ENCODE measurements around the gene SCAPER.
"Not testable (repeated sequence)": the region's sequence is repeated elsewhere in the genome, so short reads cannot be mapped to it uniquely, and the experiment has no call there.

The SCAPER gene

DNA sequence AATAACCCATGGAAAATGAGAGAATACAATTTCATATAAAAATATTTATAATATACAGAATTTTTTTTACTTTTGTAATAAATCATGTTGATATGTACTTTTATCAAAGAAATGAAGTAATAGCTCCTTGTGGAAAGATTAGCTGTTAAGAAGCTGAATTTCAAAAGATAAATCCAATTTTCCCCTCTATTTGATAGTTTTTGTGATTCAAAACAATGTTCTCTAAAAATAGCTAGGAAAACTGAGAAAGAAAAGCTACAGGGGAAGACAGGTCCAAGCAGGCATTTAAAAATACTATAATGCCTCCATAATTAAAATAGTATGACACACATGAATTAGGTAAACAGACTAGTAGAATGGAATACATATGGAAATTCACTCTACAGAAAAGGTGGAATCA is 44.9 kb downstream of the SCAPER start:
- no peak for DNase-seq

DNA sequence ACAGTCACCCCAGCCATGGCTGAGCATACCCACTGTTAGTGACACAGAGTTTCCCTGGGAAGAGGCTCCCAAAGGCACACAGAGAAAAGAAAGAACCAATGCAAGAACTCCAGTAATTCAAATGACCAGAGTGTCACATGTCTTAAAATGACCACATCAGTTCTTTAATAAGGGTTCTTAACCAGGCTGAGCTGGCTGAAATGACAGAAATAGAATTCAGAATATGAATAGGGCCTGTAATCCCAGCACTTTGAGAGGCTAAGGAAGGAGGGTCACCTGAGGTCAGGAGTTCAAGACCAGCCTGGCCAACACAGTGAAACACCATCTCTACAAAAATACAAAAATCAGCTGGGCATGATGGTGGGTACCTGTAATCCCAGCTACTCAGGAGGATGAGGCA is 54.8 kb downstream of the SCAPER start:
- DNase-seq: not testable (repeated sequence)

DNA sequence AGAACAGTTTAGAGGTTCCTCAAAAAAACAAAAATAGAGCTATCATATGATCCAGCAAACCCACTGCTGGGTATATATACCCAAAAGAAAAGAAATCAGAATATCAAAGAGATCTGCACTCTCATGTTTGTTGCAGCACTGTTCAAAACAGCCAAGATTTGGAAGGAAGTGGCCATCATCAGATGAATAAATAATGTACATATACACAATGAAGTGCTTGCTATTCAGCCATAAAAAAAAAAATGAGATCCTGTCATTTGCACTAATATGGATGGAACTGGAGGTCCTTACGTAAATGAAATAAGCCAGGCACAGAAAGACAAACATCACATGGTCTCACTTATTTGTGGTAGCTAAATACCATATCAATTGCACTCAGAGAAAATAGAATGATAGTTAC is 58.4 kb downstream of the SCAPER start:
- DNase-seq: no peak

DNA sequence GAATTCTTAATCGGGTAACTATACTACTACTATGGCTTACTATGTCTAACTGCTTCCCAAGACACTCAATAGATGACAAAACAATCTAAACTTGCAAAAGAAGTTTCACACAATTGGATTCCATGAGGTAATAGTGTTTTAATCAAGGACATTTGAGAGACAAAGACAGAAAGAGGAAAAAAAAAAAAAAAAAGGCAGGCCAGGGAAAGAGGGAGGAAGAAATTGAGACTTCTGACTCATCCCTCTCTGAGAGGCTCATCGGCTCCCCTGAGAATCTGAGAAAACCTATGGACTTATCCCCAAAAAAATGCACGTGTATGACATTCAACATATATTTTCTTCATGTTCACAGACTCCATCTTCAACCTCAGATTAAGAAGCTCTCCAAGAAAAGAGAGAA is 61.0 kb downstream of the SCAPER start:
- no peak for DNase-seq

DNA sequence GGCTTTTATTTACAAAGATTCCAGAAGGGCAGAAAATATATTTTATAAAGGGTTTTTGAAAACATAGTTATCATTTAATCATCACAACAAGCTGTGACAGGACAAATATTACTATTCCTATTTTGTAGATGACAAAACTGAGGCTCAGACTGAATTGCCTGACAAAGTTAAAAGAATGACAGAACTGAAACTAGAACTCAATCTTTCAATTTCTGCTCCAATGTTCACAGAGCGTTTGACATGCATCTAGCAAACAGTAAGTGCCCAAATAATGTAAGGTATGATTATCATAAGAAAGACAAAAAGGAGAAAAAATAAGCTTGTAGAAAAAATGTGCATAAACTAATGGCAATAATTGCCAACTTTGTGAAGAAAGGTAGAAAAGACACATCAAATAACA is 61.9 kb downstream of the SCAPER start:
- DNase-seq: no peak

DNA sequence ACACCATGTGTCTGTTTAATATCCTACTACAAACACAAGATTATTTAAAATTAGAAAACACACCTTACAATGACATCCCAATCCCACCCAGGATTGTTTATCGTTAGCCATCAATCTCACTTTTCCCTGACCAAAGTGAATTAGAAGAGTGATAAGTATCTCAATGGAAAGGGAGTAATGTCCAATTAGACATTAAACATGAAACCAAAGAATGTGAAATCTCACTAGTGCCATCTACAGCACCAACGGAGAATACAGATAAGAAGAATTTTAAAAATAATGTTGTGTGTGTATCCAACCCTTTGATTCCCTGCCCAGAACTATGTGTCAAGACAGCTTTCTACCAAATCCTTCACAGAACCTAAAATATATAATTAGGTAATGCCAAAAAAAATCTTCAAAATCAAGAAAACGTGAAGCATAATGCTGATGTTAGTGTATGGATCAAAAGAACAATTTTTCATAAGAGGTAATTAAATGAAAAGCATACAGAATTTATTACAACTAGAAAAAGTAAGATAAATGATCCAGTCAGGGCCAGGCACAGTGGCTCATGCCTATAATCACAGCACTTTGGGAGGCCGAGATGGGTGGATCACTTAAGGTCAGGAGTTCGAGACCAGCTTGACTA is 64.2 kb downstream of the SCAPER start:
- DNase-seq: no peak

DNA sequence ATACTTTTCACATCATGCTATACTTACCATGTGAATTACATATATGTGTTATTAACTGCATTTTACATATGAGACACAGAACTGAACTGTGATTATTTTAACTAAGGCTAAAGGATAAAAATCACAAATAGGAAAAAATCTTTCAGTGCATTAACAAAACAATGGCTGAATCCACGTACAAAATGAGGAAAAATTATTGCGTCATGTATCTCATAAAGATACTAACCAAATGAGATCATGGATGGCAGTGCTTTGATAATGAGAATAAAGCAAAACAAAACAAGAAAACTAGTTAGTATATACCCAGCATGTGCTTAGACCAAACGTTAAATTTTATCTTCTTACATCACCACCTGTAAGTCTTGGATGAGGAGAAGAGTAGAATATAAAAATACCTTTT is 66.0 kb downstream of the SCAPER start:
- no peak for DNase-seq

DNA sequence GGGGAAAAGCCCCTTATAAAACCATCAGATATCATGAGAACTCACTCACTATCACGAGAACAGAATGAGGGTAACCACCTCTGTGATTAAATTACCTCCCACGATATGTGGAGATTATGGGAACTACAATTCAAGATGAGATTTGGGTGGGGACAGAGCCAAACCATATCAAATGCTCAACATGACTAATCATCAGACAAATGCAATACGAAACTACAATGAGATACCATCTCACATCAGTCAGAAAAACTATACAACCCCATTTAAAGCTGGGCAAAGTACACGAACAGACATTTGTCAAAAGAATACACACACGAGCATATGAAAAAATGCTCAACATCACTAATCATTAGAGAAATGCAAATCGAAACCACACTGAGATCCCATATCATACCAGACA is 67.7 kb downstream of the SCAPER start:
- no peak for DNase-seq

DNA sequence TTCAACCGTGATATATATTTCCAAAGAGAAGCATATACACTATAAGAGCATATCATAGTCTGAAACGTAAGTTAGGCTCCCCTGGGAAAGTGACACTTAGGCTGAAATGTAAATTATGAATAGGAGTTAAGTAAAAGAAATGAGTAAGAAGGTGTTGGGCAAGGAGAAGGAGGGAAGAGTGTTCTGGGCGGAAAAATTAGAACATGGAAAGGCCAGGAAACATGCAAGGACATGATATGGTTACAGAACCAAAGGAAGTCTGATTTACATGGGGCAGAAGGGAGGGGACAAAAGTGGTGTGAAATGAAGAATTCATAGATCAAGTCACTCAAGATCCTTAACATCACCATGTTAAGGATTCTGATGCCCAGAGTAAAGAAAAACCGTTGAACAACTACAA is 75.2 kb downstream of the SCAPER start:
- no peak for DNase-seq

DNA sequence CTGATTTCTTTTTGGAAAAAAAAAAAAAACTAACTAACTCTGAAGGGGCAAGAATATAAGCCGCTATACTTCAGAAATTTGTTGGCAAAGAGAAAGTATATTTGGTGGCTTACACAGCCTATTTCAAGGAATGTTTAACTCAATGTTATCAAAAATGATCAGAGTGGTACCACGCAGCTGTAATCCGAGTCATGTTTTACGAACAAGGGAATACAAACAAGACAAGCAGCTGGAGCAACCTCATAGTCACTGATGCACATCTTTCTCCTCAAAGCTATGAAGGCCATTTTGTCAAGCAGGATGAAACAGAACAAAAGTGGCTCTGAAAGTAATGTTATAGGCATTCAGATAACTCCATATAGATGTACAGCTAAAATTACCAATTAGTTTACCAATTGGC is 81.2 kb downstream of the SCAPER start:
- no peak for DNase-seq

DNA sequence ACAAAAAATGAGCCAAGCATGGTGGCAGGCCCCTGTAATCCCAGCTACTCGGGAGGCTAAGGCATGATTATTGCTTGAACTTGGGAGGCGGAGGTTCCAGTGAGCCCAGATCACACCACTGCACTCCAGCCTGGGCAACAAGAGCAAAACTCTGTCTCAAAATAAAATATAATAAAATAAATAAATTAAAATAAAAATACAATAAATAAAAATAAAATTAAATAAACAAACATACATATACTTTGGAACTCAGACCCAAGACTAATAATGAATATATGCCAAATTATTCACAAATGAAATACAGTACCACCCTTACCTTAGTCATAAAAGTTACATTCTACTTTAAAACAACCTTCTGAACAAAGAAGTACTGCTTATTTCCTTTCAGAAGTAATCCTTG is 81.8 kb downstream of the SCAPER start:
- DNase-seq: no peak

DNA sequence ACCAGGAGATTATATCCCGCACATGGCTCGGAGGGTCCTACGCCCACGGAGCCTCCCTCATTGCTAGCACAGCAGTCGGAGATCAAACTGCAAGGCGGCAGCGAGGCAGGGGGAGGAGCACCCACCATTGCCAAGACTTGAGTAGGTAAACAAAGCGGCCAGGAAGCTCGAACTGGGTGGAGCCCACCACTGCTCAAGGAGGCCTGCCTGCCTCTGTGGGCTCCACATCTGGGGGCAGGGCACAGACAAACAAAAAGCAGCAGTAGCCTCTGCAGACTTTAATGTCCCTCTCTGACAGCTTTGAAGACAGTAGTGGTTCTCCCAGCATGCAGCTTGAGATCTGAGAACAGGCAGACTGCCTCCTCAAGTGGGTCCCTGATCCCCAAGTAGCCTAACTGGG is 86.2 kb downstream of the SCAPER start:
- not testable (repeated sequence) for DNase-seq

DNA sequence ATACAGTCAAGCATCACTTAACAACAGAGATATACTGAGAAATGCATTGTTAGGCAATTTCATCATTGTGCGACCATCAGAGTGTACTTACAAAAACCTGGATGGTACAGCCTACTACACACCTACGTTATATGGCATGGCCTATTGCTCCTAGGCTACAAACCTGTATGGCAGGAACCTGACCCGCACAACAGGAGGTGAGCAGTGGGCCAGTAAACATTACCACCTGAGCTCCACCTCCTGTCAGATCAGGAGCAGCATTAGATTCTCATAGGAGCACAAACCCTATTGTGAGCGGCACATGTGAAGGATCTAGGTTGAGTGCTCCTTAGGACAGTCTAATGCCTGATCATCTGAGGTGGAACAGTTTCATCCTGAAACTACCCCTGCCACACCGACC is 89.7 kb downstream of the SCAPER start:
- DNase-seq: no peak

DNA sequence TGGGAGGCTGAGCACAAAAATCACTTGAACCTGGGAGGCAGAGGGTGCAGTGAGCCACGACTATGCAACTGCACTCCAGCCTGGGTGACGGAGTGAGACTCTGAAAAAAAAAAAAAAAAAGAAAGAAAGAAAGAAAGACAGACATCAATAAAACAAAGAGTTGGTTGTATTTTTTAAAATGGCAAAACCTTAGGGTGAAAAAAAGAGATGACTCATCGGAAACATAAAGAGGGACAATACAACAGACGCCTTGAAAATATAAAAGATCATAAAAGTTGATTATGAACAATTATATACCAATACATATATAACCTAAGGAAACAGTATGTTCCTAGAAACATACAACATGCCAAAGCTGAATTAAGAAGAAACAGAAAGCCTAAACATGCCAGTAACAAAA is 92.8 kb downstream of the SCAPER start:
- DNase-seq: no peak

DNA sequence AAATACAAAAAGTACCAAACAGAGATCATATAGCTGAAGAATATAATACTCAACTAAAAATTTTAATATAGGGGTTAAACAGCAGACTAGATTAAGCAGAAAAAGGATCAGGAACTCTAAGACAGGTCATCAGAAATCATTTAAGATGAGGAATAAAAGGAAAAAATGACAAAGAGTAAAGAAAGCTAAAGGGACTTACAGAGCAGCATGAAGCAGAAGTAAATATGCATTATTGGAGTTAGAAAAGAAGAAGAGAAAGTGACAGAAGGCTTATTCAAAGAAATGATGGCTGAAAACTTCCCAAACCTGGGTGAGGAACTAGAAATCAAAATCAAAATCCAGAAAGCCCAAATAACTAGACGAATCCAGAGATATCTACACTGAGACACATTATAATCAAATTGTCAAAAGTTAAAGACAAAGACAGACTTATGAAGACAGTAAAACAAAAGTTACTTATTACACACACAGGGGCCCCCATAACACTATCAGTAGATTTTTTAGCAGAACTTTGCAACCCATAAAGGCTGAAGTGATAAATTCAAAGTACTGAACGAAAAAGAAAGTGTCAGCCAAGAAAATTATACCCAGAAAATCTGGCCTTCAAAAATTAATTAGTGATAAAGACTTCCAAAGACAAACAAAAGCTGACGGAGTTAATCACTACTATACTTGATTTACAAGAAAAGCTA is 95.6 kb downstream of the SCAPER start:
- no peak for DNase-seq

DNA sequence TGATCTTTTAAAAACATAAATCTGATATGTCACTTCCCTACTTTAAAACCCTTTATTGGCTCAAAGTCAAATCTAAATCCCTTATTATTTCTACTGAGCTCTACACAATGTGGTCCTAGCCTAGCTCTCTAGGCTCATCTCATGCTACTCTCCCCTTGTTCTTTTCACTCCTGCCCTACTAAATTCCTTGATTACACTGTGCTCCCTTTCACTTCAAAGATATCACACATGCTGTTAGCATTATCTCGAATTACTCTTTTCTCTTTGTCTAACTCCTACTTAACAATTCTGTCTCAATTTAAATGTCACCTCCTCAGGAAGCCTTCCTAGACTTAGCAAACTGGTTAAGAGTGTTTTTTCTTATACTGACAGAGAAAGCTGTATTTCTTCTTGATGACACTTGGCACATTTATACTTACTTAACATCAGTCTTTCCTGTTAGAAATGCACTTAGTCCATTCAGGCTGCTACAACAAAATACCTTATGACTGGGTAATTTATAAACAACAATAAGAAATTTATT is 102.0 kb downstream of the SCAPER start:
- DNase-seq: no peak

DNA sequence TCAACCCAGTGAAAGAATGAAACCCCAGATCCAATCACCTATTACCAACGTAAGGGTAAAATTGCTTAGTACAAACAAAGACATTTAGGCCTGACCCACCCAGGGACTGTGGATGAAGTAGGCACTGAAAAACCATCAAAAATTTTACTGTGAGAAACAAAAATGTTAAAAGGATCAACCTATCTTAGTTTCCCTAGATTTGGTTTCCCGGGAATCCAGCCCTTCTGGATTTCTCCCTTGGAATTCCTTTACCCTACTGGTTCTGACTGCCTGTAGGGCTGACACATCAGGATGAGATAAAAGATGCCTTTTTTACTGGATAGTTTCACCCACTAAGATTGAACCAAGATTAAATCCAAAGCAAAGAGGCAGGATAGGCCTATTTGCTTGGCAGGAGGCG is 102.7 kb downstream of the SCAPER start:
- no peak for DNase-seq

DNA sequence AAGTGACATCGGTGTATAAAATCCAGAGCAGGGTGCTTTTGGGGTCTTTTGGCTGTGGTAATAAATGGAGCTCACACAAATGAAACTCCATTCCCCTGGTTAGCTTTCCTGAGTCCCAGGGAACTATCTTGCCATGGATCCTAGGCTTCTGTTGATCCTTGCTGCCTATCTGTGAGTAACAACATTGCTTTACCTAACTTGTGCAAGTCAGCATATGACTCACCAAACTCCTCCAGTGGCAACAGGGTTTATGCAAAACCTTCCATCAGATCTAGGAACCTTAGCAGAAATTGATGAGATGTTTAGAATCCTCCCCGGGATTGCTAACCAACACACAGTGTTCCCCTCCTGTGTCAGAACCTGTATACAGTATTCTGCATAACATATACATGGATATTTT is 105.4 kb downstream of the SCAPER start:
- no peak for DNase-seq

DNA sequence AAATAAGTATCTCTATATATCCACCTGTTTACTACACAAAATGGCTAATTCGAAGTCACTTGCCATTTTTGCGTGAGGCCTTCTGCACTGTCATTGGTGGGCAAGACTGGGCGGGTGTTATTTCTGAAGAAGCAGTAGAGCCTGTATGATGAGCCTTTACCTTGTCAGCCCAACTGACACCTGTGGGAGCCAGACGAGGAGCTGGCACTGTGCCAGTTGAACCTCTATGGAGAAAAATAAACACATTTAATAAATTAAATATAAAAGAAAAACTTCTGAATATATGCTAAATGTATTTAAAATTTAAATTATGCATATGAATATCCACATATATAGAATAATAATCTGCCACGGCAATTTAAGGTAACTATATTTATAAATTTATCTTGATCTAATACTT is 109.9 kb downstream of the SCAPER start:
- DNase-seq: no peak

DNA sequence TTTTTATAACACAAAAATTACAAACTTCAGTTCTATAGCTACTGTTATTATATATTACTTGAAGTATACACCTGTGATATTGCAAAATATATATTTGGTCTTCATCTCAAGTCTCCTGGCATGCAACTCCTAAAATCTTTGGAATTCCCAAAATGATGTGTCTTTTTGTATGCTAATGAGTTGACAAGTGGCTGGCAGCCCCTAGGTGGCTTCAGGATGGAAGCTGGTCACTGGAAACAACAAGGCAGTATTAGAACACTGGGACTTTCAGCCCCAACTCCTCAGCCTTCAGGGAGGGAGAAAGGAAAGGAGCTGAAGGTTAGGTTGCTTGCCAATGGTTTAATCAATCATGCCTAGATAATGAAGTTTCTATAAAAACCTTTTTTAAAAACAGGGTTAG is 112.0 kb downstream of the SCAPER start:
- no peak for DNase-seq

DNA sequence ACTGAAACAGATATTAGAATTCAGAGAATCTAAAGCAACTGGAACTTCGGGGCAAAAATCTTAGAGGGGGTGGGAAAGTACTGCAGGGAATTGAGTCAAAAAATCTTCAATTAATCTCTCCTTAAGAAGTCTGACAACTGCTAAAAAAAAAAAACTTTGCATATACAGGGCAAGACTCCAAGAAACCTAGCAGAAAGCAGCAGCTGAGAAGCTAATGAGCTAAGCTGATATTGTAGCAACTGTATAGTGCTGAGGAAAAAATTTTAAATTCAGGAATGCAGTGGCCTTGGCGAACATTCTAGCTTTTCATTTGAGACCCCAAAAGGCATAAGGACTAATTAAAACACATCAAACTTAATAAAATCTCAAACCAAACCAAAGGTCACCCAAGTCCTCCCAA is 113.6 kb downstream of the SCAPER start:
- DNase-seq: no peak

DNA sequence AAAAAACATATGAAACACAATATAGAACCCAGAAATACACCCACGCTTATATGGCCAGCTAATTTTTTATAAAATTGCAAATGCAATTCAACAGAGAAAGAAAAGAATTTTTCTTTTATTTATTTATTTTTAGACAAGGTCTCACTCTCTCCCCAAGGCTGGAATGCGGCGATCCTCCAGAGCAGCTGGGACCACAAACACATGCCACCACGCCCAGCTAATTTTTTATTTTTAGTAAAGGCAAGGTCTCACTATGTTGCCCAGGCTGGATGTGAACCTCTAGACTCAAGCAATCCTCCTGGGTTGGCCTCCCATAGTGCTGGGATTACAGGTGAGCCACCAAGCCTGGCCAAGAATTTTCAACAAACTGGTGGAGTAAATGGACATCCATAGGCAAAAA is 117.9 kb downstream of the SCAPER start:
- no peak for DNase-seq

DNA sequence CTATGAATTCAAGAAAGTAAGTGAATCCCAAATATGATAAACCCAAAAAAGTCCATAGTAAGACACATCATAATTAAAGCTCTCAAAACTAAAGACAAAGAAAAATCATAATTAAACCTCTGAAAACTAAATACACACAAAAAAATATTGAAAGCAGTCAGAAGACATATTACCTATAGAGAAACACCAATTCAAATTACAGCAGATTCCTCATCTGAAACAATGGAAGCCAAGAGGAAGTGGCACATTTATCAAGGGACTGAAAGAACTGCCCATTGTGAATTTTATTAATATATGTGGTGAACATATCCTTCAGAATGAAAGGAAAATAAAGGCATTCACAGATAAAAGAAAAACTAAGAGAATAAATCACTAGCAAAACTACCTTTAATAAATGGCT is 128.2 kb downstream of the SCAPER start:
- DNase-seq: no peak

DNA sequence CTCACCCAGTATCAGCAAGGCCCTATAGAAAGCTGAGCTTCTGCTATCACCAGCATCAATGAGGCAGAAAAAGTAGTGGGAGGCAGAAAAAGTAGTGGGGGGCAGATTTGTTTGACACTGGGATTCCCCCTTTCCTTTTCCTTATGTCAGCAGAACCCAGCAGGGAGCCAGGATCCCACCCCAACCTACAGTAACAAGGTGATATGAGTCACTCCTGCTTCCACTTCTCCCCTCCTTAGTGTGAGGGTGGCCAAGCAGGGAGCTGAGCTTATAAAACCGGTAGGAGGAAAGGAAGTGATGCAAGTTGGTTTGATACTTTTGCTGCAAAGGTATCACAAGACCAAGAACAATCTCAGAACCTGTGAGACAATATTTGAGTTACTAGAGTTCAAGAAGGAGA is 128.7 kb downstream of the SCAPER start:
- DNase-seq: no peak

DNA sequence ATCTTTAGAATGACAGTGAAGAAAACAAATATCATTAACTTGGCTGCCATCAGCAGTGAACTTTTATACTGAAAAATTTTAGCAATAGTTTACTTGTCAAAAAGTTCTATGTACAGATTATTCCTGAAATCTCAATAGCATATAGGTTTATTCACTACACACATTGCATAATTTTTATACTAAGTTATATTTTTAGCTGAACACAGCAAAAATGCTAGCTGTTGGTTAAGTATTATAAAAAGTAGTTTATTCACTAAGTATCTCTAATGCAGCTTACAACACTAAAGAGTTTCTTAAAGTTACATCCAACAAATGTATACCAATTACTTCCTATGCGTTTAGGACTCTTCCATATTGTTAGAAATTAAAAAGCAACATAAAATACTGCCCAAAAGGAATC is 131.9 kb downstream of the SCAPER start:
- DNase-seq: no peak

Data from NK-92 treated with Interleukin-12 subunit alpha and Interleukin-12 subunit beta, amount 100 ng/mL, for 24 hours (cell line).